HL-60/S4 treated with phorbol 12-myristate 13-acetate at 8.2 ng/mL for 4 days and 3 days (cell line): ENCODE measurements around the gene ZNF362.
"Not testable (repeated sequence)": the region's sequence is repeated elsewhere in the genome, so short reads cannot be mapped to it uniquely, and the experiment has no call there.

Experiments
- in situ Hi-C: fragments of 300-500 bp; cut with MboI; formaldehyde crosslinking; loops from 2 replicates; pipeline ENCODE4 v1.15.0; 2022; ENCODE audit warnings: low sequenced_read_pairs

The ZNF362 gene

GRCh38 chr1:33256471-33257206, at the start of gene ZNF362:
Gene ZNF362, plus strand, starts transcription at chr1:33256492. Its CDS starts 14,083 bp downstream, at chr1:33270575.
- in situ Hi-C loops, result no loop called here

GRCh38 chr1:33211972-33212371, 44.3 kb upstream of the ZNF362 start:
- in situ Hi-C loops, result no loop called here

GRCh38 chr1:33219886-33220661, 36.2 kb upstream of the ZNF362 start:
- in situ Hi-C loops, result no loop called here

- in situ Hi-C loops, result no loop called here
Measured at GRCh38 chr1:33220676-33221384, 35.5 kb upstream of the ZNF362 start.

GRCh38 chr1:33221385-33221758, 34.9 kb upstream of the ZNF362 start:
- in situ Hi-C loops, result no loop called here

- in situ Hi-C loops, result no loop called here
Measured at GRCh38 chr1:33222381-33222780, 33.9 kb upstream of the ZNF362 start.

GRCh38 chr1:33224166-33224707, 32.1 kb upstream of the ZNF362 start:
- in situ Hi-C loops, result no loop called here

GRCh38 chr1:33225586-33225985, 30.7 kb upstream of the ZNF362 start:
- in situ Hi-C loops, result no loop called here

- in situ Hi-C loops, result no loop called here
Measured at GRCh38 chr1:33228935-33229487, 27.3 kb upstream of the ZNF362 start.

GRCh38 chr1:33231166-33231565, 25.1 kb upstream of the ZNF362 start:
- in situ Hi-C loops, result no loop called here

- in situ Hi-C loops, result no loop called here
Measured at GRCh38 chr1:33232716-33233115, 23.6 kb upstream of the ZNF362 start.

- in situ Hi-C loops, result no loop called here
Measured at GRCh38 chr1:33234131-33234530, 22.2 kb upstream of the ZNF362 start.

- in situ Hi-C loops, result no loop called here
Measured at GRCh38 chr1:33234588-33234990, 21.7 kb upstream of the ZNF362 start.

- in situ Hi-C loops, result no loop called here
Measured at GRCh38 chr1:33235521-33235920, 20.8 kb upstream of the ZNF362 start.

GRCh38 chr1:33236498-33236897, 19.8 kb upstream of the ZNF362 start:
- in situ Hi-C loops, result no loop called here

- in situ Hi-C loops, result no loop called here
Measured at GRCh38 chr1:33237579-33237978, 18.7 kb upstream of the ZNF362 start.

GRCh38 chr1:33238194-33238724, 18.0 kb upstream of the ZNF362 start:
- in situ Hi-C loops, result not testable (repeated sequence)

GRCh38 chr1:33239410-33239809, 16.9 kb upstream of the ZNF362 start:
- in situ Hi-C loops, result not testable (repeated sequence)

- in situ Hi-C loops, result no loop called here
Measured at GRCh38 chr1:33241866-33242265, 14.4 kb upstream of the ZNF362 start.

- in situ Hi-C loops, result no loop called here
Measured at GRCh38 chr1:33242652-33243051, 13.6 kb upstream of the ZNF362 start.
